Measurements from ENCODE around the gene DYSF.
A peak's percentile ranks its signal among the peaks of the same experiment; 100 is the strongest.

Gene DYSF

DNA sequence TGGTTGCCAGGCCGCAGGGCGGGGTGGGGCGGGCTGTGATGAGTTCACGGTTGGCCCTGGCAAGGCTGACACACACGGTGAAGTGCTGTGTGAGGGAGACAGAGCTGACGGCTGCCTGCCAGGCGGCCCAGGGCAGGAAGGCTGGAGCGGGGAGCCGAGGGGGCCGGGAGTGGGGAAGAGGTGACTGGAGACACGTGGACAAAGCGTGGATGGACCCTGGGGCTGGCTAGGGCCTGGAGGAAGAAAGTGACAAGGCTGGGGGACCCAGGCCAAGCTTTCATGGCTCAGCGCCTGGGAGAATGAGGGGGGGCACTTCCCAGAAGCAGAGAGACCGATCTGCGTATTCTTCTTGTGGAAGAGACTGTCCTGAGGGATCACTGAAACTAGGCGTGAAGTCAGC is 123.2 kb downstream of the DYSF start:
- no peak for DNase-seq (ENCODE audit: low spot score)

DNA sequence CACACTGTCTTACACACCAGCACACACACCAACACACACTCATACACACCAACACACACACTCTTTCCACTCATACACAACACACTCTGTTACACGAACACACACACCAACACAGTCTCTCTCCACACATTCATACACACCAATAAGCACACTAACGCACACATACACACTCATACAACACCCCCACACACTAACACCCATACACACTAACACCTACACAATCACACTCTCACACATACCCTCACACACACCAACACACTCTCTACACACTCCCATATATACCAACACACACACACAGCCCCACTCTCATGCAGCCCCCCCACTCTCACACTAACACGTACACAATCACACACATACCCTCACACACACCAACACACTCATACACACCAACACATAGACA is 123.8 kb downstream of the DYSF start:
- no peak for DNase-seq (ENCODE audit: low spot score)

DNA sequence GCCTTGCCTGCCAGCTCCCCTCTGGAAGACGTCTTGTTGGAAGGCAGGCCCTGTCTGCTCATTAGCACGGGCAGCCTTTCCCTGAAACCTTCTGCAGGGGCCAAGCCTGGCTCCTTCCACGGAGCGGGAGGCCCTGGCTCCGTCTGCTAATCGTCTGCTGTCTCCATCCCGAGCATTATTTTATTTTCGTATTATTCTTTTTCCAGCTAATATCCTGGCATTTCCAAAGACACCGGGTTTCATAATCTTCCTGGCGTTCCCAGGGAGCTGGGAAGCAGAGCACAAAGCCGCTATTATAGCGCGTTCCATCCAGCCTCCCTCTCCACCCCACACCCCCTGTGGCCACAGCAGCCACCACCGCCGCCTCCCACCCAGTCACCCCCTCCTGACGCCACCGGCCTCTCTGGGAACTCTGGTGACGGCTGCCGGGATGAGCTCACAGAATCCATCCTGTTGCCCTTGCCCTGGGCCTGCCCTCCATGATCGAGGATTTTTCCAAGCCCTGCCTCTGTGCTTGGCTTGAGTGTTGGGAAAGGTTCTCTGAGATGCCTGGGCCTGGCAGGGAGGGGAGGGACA is 125.5 kb downstream of the DYSF start:
- DNase-seq (ENCODE audit: low spot score): no peak

DNA sequence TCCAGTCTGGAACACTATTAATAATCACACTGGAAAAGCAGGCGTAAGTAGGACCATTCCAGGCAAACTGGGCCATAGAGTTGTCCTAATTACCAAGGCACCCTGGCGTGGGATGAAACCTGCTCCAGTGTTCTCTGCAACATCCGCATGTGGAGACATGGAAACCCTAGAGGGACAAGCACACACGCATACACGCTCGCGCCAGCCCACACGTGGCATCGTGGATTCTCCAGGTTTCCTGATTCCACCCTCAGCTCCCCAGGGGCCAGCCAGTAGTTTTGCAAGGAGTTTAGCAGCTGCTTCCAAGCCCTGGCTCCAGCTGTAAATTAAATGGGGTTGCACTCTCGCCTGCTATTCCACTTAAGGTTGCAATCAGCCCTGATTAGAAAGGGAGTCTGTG is 127.7 kb downstream of the DYSF start:
- no peak for DNase-seq (ENCODE audit: low spot score)

DNA sequence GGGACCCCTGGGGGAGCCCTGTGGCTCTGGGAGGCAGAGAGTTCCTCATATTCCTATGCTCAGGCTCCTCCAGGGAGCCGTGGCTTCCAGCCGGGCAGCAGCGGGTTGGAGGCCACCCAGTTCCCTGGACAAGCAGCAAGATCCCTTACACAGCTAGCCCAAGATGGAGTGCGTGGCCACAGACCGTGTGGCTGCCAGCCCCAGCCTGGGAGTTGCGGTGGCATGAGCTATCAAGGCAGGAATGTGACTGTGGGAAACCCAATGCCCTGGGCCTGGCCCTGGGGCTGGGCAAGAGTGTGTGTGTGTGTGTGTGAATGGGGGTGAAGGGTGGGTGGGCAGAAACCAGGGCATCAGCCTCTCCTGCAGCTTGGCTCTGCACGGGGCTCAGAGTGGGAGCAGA is 130.5 kb downstream of the DYSF start:
- DNase-seq (ENCODE audit: low spot score): no peak

DNA sequence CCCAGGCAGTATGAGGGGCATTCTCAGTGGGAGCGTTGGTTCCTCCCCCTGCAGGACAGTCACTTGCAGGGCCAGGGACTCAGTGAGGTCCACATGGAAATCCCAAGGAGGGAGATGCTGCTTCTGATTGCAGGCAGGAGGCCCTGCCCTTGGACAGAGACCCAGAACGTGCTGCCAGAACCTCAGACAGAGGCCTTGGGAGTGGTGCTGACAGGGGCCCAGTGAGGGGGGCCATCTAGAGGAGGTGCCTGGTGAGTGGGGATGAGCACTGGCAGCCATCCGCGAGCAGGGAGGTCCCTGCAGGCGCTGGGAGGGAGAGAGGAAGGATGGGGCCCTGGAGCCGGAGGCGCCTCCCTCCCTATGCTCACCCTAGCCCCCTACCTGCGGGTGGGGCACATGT is 133.1 kb downstream of the DYSF start:
- no peak for DNase-seq (ENCODE audit: low spot score)

DNA sequence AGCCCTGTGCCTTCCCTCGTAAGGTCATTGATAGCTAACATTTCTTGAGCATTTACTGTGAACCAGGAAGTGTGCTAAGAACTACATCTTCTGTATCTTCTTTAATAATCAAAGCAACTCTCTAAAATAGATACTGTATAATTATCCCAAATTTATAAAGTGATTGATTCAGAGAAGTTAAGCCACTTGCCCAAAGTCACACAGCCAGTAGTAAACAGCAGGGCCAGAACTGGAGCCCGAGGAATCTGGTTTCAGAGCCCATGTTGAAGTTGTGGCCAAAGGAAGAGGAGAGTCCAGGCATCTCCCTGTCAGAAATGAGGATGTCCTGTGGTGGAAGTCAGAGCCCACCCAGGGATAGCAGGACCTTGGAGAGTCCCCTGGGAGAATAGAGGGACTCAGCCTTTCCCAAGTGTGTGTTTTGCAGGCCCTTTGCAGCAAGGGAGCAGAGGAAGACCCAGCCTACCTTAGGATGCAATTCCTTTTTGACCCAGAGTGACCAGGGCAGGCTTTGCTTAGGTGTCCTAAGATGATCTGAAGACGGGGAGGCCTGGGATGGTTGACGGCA is 134.2 kb downstream of the DYSF start:
- no peak for DNase-seq (ENCODE audit: low spot score)

DNA sequence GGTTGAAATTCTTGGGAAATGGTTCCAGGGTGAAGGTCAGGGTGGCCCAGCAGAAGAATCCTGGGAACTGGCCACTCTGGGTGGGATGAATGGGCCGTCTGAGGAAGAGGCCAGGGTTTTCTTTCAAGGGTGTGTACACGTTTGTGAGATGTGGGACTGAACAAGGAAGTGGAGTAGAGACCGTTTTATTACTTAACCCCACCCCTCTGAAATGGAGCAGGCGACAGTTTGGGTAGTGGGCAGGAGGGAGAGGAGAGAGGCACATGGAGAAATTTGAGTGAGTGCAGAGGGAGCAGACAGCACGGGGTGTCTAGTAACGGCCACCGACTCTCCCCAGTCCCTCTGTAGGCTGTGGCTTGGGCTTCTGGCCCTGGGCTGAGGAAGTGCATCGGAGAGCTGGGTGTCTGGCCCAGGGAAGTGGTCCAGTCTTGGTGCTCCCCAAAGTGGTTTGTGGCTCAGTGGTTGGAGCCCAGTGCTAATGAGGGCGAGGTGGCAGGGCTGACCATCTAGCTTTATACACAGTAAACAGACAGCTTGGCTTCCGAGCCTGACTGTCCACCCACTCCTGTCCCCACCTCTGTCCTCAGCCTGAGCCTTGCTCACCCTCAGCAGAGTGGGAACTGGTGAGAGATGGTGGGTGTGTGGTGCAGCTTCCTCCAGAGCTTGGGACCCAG is 135.3 kb downstream of the DYSF start:
- no peak for DNase-seq (ENCODE audit: low spot score)

DNA sequence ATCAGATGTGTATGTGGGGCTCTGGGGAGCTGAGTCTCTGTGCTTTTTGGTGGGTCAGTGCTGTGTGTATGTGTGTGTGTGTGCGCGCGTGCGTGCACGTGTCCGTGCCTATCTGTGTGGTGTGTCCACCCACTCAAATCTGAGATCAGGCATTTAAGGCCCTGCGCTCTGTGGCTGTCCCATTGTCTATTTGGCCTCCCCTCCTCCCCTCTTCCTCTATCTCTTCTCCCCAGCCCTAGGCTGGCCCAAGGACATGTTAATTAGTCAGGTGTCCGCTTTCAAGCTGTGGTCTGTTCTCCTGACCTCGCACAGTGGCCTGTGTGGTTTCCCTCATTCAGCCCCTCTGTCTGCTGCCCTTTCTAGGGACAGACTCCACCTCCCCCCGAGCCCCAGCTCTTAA is 136.4 kb downstream of the DYSF start:
- no peak for DNase-seq (ENCODE audit: low spot score)

DNA sequence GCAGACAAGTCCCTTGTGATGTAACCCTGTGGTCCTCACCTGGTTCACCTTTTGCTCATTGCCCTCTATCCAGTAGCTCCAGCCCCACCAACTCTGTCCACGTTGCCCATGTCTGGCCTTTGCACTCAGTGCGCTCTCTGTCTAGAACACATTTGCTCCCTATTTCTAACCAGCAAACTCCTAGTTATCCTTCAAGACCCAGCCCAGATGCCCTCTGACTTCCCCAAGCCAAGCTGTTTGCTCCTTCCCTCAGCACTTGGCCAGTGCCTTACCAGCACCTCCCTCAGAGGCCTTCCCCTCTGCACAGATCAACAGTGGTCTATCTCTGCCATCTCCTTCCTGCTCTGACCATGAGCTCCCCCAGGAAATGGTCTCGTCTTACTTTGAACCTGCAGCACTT is 137.7 kb downstream of the DYSF start:
- no peak for DNase-seq (ENCODE audit: low spot score)

DNA sequence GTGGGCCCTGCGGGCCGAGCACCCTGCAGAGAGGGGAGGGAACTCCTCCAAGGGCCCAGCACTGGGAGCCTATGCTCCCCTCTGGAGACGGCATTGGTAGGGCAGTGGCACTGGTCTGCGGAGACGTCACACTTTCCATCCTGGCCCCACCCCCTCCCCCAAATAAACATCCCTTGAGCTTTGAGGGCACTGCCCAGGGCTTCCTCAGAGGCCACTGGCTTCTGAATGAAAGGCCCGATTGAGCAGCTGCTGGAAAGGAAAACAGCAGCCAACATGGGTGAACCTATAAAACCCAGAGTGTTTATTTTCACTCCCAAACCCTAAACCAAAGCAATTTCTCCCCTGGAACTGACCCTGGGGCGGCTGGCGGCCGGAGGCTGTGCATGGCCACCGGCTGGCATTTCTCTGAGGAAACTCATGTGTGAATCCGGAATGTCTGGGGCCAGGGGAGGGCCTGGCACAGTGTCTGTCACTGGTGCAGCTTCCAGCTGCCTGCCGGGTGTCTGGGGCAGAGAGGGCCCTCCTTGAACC is 138.9 kb downstream of the DYSF start:
- DNase-seq (ENCODE audit: low spot score): no peak

DNA sequence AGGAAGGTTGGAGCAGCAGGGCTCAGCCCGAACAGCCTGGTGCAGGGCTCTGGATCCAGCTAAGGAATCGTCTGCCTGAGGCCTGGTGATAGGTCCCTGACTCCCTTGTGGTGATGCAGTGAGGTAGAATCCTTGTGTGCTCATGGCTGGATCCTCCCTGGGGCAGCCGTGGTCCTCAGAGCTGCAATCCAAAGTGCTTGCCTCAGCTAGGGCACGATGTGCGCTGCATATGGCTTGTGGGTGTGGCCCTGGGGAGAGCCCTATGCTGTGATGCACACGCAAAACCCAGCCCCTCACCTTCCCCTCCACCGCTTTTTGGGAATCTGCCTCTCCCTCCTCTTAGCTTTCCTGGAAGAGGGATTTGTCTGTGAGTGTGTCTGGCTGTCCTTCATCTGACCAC is 142.2 kb downstream of the DYSF start:
- peak; percentile 33 for DNase-seq (ENCODE audit: low spot score)

DNA sequence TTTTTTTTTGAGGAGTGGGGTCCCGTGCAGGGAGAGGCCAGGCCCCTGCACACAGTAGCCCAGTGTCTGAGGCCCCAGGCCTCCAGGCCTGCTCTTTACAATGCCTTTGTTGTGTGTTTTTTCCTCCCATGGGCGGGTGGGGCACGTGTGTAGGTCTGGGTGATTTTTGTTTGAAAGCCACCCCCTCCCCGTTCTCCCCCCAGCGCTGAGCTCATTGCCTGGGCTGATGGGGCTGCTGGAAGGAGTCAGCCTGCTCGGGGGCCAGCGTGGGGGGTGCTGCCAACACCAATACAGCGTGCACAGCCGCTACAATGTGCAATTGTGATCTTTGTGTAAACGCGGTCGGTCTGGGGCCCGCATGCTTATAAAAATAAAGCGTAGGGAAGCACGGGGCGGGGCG is 142.7 kb downstream of the DYSF start:
- DNase-seq (ENCODE audit: low spot score): peak; percentile 9

DNA sequence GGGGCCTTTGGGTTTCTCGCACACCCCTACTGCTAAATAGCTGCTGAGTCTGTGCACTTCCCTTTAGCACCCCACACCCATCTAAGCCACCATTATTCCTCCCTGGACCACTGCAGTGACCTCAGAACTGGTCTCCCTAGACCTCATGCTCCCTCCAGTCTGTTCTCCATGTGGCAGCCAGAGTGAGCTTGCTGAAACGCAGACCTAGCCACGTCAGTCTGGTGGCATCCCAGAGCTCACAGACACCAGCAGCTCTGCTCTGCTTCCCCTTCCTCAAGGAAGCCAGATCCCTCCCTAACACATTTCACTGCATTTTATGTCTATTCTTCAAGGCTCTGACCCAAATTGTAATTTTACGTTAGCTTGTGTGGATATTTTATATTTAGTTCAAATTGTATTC is 144.4 kb downstream of the DYSF start:
- DNase-seq (ENCODE audit: low spot score): no peak

DNA sequence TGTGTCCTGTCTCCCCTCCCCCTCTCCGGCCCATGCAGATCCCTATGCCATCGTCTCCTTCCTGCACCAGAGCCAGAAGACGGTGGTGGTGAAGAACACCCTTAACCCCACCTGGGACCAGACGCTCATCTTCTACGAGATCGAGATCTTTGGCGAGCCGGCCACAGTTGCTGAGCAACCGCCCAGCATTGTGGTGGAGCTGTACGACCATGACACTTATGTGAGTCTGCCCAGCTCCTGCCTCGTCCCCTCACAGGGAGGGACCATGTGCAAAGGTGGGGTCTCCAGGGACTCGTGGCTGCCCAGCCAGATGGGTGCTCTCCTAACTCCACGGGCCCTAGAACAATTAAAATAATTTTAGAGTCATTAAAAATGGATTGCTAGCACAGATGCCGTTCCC is 145.2 kb downstream of the DYSF start:
- DNase-seq (ENCODE audit: low spot score): no peak

DNA sequence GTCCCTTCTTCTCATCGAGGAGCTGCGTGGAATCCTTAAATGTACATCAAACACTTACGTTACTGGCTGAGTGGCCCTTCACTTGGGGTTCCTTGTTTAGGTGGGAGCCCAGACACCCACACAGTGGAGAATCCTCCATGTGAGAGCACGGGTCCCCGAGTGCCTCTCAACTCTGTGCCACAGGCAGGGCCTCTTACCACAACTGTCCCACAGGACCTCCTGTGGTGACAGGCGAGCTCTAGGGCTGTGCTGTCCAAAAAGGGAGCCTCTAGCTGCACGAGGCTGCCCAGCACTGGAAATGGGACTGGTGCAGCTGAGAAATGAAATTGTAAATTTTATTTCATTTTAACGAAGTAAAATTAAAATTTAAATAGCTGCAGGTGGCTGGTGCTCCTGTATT is 145.7 kb downstream of the DYSF start:
- no peak for DNase-seq (ENCODE audit: low spot score)

DNA sequence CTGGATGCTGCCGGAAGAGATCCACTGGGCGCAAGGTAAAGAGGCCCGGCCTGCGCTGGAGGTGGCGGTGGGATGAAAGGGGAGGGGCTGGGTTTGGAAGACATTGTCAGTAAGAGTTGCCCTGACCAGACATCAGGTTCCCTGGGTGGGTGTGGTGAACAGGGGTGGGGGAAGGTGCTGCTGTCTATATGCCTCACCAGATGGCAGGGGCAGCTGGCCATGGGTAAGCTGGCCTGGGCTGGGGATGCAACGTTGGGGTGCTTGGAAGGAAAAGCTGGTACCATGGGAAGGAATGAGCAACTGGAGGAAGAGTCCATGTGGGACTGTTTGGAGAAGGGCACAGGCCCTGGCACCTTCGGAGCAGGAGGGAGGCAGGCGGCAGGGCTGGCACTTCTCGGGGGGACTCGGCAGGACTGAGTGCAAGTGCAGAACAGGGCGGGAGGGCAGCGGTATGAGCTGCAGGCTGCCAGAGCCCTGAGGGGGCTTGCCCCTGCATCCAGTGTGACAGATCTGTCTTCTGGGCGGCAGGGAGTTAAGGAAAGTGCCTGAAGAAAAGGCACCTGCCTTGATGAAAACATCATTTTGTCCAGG is 146.4 kb downstream of the DYSF start:
- no peak for DNase-seq (ENCODE audit: low spot score)

DNA sequence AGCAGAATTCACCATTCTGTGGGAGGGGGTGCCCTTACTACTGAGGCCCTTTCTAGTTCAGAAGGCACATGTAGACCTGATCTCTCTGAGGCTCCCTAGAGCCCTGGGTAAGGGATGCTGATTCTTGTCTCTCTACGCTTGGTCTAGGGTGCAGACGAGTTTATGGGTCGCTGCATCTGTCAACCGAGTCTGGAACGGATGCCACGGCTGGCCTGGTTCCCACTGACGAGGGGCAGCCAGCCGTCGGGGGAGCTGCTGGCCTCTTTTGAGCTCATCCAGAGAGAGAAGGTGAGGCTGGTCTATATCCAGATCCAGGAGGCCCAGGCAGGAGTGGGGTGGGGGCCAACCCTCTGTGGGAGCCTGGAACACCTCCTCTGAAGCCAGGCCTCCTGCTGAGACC is 147.2 kb downstream of the DYSF start:
- DNase-seq (ENCODE audit: low spot score): no peak

DNA sequence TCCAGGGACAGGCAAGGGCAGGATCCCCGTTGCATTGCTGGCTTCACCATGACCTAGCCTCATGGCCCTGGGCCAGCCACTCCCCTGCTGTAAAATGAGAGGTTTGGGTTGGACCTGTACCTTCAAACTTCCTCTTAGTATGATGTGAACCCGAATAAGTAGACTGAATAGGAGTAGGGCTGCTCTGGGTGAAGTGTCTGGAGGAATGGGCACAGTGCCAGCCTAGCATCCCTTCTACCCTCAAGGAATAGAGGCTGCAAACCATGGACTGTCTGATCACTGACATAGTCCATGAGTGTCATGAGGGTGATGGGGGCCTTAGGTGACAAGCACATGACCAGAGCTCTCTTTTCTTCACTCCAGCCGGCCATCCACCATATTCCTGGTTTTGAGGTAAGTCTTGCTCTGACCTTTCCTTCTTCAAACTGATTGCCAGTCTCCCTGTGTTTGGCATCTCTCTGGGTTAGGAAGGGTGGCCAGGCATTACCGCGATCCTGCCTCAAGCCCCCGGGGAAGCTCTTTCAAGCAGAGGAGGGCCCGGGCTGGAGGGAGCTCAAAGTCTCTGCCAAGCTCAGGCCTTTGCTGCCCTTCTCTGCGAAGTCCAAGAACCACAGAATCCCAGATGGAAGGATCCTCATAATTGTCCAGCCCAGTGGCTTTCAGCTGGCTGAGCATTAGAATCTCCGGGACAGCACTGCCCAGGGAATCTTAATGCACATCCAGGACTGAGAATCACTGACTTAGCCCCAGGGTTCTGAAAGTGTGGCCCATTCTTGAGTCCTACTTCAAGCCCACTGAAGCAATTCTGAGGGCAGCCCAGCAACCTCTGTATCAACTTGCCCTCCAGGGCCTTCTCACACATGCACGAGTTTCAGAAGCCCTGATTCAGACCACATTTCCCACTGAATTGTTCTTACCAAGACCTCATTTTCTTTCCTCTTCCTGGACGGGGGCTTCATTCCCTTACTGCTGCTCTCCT is 148.1 kb downstream of the DYSF start:
- no peak for DNase-seq (ENCODE audit: low spot score)

DNA sequence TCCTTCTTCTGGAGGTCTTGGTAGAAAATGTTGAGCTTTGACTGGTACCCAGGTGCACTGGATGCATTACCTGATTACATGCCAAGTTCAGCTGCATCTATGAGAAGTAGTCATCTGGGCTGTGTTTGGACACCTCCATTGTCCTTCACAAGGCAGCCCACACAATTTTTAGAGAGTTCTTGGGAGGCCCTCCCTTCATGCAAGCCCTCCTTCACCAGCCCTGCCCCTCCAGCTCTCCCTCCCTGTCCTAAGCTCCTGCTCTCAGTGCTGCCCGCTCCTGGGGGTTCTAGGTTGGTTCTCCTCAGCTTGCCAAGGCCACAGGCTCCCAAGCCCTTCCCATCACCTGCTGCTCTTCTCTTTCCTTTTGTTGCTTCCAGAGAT is 148.7 kb downstream of the DYSF start:
- no peak for DNase-seq (ENCODE audit: low spot score)

DNA sequence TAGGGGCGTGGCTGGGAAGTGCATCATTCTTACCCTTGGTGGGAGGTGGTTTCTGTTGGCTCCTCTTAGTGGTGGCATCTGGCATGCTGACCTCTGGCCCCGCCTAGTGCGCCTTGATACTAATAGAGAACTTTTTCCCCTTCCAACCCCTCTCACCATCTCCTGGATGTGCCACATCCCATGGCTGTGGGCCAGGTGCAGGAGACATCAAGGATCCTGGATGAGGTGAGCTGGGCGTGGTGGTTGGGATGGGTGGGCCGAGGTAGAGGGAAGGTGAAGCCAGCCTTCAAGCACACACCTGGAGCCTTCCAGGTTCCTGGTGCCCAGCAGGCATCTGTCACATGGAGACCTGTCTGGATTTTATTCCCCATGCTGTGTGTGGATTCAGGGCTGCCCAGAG is 149.2 kb downstream of the DYSF start:
- no peak for DNase-seq (ENCODE audit: low spot score)

DNA sequence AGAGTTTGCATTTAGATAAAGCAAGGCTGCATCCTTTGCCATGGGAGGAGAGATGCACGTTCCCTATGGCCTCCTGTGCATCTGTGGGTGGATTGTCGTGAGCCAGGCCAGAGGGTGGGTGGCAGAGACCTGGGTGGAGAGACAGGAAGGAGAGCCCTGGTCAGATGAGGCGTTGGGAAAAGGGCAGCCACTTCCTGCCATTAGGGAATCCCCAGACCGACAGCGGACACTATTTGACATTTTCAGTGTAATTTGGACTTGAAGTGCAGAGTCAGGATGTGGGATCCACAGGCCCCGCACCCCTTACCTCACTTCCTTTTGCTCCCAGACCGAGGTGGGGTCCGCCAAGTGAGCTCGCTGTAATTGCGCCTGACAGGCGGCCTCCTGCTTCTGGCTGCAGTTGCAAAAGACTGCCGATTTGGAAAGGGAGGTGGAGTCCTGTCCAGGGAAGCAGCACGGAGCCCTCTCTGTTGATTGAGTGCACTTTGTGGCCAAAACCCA is 150.0 kb downstream of the DYSF start:
- no peak for DNase-seq (ENCODE audit: low spot score)

Data from SW480 (cell line).